Panc1 (cell line): ENCODE data around the gene TES. TPM values are rescaled to one million over a fixed set of nuclear protein-coding genes. Genes with fewer than 3 reads are reported as not detected.

ENCODE experiments used
- ATAC-seq: fragments of 200-7000 bp; cut with Tn5 transposase; 2 replicates; pipeline ENCODE4 v1.9.1; 2020; ENCODE audit warnings: mild to moderate bottlenecking, moderate library complexity
- BruUV-seq: library from RNA; stranded (reverse); fragments of 400-500 nt; replicated peaks from 2 replicates; lab custom pipeline; 2021; lab: Mats Ljungman, UMichigan
- CTCF ChIA-PET: fragments of 300-600 bp; sonication (Branson Sonifier 250); formaldehyde crosslinking; loops from one replicate; lab custom pipeline; 2022; ENCODE audit warnings: antibody characterized with exemption; lab: Charles Lee
- POLR2A ChIA-PET: fragments of 300-600 bp; sonication (Branson Sonifier 250); formaldehyde crosslinking; loops from one replicate; lab custom pipeline; 2022; ENCODE audit warnings: antibody characterized with exemption; lab: Charles Lee
- DNase-seq: peaks from one replicate; pipeline ENCODE4 v3.0.0-alpha.2; 2010; ENCODE audit warnings: low read depth, low spot score
- H3K27ac ChIP-seq: 2 replicates; pipeline ENCODE4 v1.5.1; 2011; ENCODE audit warnings: mild to moderate bottlenecking, low read length, inconsistent platforms
- H3K27me3 ChIP-seq: fragments of 200-500 bp; sonication (Bioruptor generic); 2 replicates; pipeline ENCODE4 v1.6.0; 2014; ENCODE audit warnings: low read length, inconsistent platforms; ENCODE audit not compliant: control insufficient read depth, insufficient read depth
- H3K36me3 ChIP-seq: fragments of 200-500 bp; sonication (Bioruptor generic); 2 replicates; pipeline ENCODE4 v1.5.1; 2014; ENCODE audit warnings: inconsistent platforms, mild to moderate bottlenecking, low read length, moderate library complexity; ENCODE audit not compliant: control insufficient read depth, insufficient read depth
- H3K4me1 ChIP-seq: 2 replicates; pipeline ENCODE4 v1.5.1; 2011; ENCODE audit warnings: inconsistent platforms, mild to moderate bottlenecking, low read length, moderate library complexity; ENCODE audit not compliant: control insufficient read depth, insufficient read depth
- H3K4me3 ChIP-seq, 2 experiments: 2 replicates each; pipeline ENCODE4 v1.5.1; 2011 to 2012; ENCODE audit warnings: low read depth in 2 of 2, low read length in 2 of 2, mild to moderate bottlenecking in 2 of 2, inconsistent platforms in 1 of 2, moderate library complexity in 1 of 2
- H3K9me3 ChIP-seq: fragments of 200-500 bp; sonication (Bioruptor generic); 2 replicates; pipeline ENCODE4 v1.5.1; 2014; ENCODE audit warnings: low read depth, mild to moderate bottlenecking, inconsistent platforms, low read length, moderate library complexity; ENCODE audit not compliant: control insufficient read depth, insufficient read depth
- POLR2AphosphoS5 ChIP-seq: IDR thresholded peaks from 2 replicates; pipeline ENCODE4 v1.6.1; 2012; ENCODE audit warnings: mild to moderate bottlenecking, low read depth, low read length, moderate library complexity
- REST ChIP-seq, 2 experiments: IDR thresholded peaks; 2 replicates each; pipeline ENCODE4 v1.6.1; 2011 to 2012; ENCODE audit warnings: low read depth in 2 of 2, control low read depth in 1 of 2, low read length in 1 of 2, mild to moderate bottlenecking in 1 of 2, moderate library complexity in 1 of 2; ENCODE audit not compliant: insufficient read depth in 1 of 2
- SIN3A ChIP-seq: IDR thresholded peaks from 2 replicates; pipeline ENCODE4 v1.6.1; 2012; ENCODE audit warnings: low read depth, mild to moderate bottlenecking, low read length, moderate library complexity, borderline replicate concordance; ENCODE audit not compliant: insufficient read depth
- TCF7L2 ChIP-seq: IDR thresholded peaks from 2 replicates; pipeline ENCODE4 v1.6.1; 2011; ENCODE audit warnings: mild to moderate bottlenecking, low read depth, low read length, inconsistent platforms
- in situ Hi-C: cut with HindIII; loops from 2 replicates; pipeline ENCODE4 v1.10.0; 2016; ENCODE audit warnings: low sequenced_read_pairs, low pct_unique_long_range_greater_than_20kb
- intact Hi-C: fragments of 100-400 bp; cut with micrococcal nuclease; formaldehyde crosslinking; loops from one replicate; pipeline ENCODE4 v1.10.0; 2022; ENCODE audit not compliant: unreplicated experiment
- total RNA-seq: library from RNA; stranded (reverse); gene quantifications from one replicate; pipeline ENCODE4 v1.2.1, GENCODE V29; 2021; ENCODE audit not compliant: unreplicated experiment
- TF ChIP-seq, protein P1 (sequence below): fragments of 450-650 bp; IDR thresholded peaks from 2 replicates; pipeline ENCODE4 v1.5.1; 2017; ENCODE audit warnings: mild to moderate bottlenecking

The TES gene
- total RNA-seq, 1 experiment from 2014 or later: 99.4 TPM

DNA sequence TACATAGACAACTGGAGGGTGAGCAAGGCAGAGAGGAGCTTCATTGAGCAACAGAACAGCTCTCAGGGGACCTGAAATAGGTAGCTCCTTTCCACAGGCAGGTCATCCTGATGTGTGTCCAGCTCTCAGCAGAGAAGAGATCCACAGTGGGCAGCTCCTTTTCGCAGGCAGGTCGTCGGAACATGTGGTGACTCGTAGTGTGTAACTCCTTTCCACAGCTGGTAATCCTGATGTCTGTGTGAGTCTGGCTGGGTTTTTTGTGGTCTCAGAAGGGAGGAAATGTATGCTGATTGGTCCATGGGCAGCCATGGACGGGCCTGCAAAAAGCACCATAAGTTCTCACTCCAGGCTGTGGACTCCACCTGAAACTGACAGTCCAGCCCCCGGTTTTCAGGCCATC, 24.4 kb upstream of the TES start:
- no peak for ATAC-seq
- ChIA-PET POLR2A (no interaction called here), CTCF (no interaction called here)
- Histone ChIP-seq H3K4me3 (no peak overlapping the region), H3K4me1 (no peaks in the 10 kb centered on the region), H3K9me3 (peaks cover 9% of the 10 kb centered on the region; the same call in 1 of the 2 replicates), H3K27ac (no peak overlapping the region), H3K36me3 (no peaks in the 10 kb centered on the region), H3K27me3 (no peaks in the 10 kb centered on the region)
- no peak for DNase-seq
- TF ChIP-seq, protein P1, sequence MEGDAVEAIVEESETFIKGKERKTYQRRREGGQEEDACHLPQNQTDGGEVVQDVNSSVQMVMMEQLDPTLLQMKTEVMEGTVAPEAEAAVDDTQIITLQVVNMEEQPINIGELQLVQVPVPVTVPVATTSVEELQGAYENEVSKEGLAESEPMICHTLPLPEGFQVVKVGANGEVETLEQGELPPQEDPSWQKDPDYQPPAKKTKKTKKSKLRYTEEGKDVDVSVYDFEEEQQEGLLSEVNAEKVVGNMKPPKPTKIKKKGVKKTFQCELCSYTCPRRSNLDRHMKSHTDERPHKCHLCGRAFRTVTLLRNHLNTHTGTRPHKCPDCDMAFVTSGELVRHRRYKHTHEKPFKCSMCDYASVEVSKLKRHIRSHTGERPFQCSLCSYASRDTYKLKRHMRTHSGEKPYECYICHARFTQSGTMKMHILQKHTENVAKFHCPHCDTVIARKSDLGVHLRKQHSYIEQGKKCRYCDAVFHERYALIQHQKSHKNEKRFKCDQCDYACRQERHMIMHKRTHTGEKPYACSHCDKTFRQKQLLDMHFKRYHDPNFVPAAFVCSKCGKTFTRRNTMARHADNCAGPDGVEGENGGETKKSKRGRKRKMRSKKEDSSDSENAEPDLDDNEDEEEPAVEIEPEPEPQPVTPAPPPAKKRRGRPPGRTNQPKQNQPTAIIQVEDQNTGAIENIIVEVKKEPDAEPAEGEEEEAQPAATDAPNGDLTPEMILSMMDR: no peak
- no peak for TF ChIP-seq TCF7L2
- no peak for TF ChIP-seq SIN3A
- no peak for TF ChIP-seq POLR2AphosphoS5
- no peak for TF ChIP-seq REST (IDR thresholded peaks at IDR 0.05; ENCODE audit: insufficient read depth in 1 of 2, low read depth in 2 of 2, low read length in 1 of 2)
- no TSS peak for BruUV-seq
- intact Hi-C loops (no loop called here), in situ Hi-C loops (no loop called here)

- intact Hi-C loops (no loop called here), in situ Hi-C loops (no loop called here)
- Histone ChIP-seq H3K4me1 (no peaks in the 10 kb centered on the region), H3K27ac (no peak overlapping the region), H3K4me3 (no peak overlapping the region), H3K36me3 (no peaks in the 10 kb centered on the region), H3K9me3 (peaks cover 9% of the 10 kb centered on the region; the same call in 1 of the 2 replicates), H3K27me3 (no peaks in the 10 kb centered on the region)
- no peak for ATAC-seq
- no peak for TF ChIP-seq POLR2AphosphoS5
- TF ChIP-seq TCF7L2: no peak
- no peak for DNase-seq
- CTCF ChIA-PET: no interaction called here
- BruUV-seq: no TSS peak
- POLR2A ChIA-PET: no interaction called here
Measured at GRCh38 chr7:116187400-116187799, 22.9 kb upstream of the TES start.

DNA sequence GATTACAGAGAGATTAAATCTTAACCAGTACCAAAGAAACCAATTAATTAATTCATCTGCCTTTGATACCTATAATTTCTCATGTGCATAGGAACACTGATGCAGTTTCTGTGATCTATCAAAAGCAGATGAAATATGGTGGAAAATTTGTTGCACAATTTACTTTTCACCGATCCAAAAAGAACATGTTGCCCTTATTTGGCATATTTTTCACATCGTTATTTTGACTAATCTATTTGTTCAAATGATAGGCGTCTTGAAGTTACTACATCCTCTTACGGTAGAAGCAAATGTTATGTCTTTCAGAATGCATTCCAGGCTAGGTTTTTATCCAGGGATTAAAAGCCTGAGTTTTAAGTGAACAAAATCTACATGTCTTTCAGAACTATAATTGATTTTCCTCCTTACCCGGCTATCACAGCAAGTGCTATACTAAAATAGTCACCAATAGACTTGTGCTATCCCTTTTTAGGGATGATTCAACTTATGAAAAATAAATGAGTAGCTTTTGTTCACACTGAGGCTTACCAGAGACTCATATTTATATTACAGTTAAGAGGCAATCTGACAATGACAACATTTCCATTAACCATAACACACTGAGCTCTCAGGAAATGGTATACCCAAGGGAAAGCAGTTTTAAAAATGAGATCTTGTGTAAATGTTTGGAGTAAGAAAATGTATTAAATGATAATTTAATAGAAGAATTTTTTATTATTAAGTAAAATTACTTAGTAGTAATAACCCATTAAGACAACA, 16.8 kb upstream of the TES start:
- ATAC-seq (no peak), DNase-seq (no peak)
- no peaks in the 10 kb centered on the region for H3K9me3 ChIP-seq
- H3K27me3 ChIP-seq: no peaks in the 10 kb centered on the region
- no peak overlapping the region for H3K27ac ChIP-seq
- intact Hi-C loops (no loop called here), in situ Hi-C loops (no loop called here)
- TF ChIP-seq TCF7L2 (no peak), REST (IDR thresholded peaks at IDR 0.05; ENCODE audit: insufficient read depth in 1 of 2, low read depth in 2 of 2, low read length in 1 of 2) (no peak), POLR2AphosphoS5 (no peak), SIN3A (no peak)
- TF ChIP-seq, protein P1: no peak
- H3K36me3 ChIP-seq: no peaks in the 10 kb centered on the region
- no peak overlapping the region for H3K4me3 ChIP-seq
- no peaks in the 10 kb centered on the region for H3K4me1 ChIP-seq
- POLR2A ChIA-PET: no interaction called here
- CTCF ChIA-PET: no interaction called here
- BruUV-seq: no TSS peak
